GM06990 (cell line): Measurements from ENCODE around the gene GNAQ.

Source experiments
- DNase-seq: peaks from one replicate; pipeline ENCODE4 v3.0.0-alpha.2; 2011; ENCODE audit not compliant: insufficient read length; ENCODE audit errors: extremely low read depth
- H3K27me3 ChIP-seq: replicated peaks from 2 replicates; pipeline ENCODE4 v1.6.0; 2011; ENCODE audit warnings: low read length; ENCODE audit not compliant: control insufficient read depth, insufficient read depth
- H3K36me3 ChIP-seq: 2 replicates; pipeline ENCODE4 v1.5.1; 2011; ENCODE audit warnings: low read length; ENCODE audit not compliant: control insufficient read depth, insufficient read depth
- H3K4me3 ChIP-seq: replicated peaks from 2 replicates; pipeline ENCODE4 v1.5.1; 2011; ENCODE audit warnings: low read depth, mild to moderate bottlenecking, control low read depth, low read length
- TF ChIP-seq, protein P1 (sequence below): IDR thresholded peaks from 2 replicates; pipeline ENCODE4 v1.5.1; 2011; ENCODE audit warnings: low read length, control low read depth, mild to moderate bottlenecking, inconsistent platforms; ENCODE audit not compliant: insufficient read depth, poor library complexity, severe bottlenecking

GNAQ gene

DNA sequence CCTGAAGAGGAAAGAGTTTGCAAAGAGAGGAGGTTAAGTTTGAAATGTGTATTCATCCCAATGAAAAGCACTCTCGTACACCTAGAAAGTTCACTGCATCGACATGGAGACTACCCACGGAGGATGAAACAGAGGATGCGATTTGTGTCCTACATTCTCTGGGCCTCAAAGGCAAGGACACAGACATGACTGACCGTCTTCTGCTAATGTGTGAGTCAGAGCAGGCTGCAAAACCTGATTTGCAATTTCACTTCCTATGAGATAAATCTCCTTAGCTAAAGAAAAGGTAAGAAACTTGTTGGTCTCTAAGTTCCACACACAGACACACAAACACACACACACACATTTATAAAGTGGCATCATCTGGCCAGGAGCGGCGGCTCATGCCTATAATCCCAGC lies 98.6 kb downstream of the GNAQ start:
- TF ChIP-seq, protein P1, sequence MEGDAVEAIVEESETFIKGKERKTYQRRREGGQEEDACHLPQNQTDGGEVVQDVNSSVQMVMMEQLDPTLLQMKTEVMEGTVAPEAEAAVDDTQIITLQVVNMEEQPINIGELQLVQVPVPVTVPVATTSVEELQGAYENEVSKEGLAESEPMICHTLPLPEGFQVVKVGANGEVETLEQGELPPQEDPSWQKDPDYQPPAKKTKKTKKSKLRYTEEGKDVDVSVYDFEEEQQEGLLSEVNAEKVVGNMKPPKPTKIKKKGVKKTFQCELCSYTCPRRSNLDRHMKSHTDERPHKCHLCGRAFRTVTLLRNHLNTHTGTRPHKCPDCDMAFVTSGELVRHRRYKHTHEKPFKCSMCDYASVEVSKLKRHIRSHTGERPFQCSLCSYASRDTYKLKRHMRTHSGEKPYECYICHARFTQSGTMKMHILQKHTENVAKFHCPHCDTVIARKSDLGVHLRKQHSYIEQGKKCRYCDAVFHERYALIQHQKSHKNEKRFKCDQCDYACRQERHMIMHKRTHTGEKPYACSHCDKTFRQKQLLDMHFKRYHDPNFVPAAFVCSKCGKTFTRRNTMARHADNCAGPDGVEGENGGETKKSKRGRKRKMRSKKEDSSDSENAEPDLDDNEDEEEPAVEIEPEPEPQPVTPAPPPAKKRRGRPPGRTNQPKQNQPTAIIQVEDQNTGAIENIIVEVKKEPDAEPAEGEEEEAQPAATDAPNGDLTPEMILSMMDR: no peak
- Histone ChIP-seq H3K36me3 (no peaks in the 10 kb centered on the region), H3K4me3 (no peak overlapping the region), H3K27me3 (no peaks in the 10 kb centered on the region)
- no peak for DNase-seq

DNA sequence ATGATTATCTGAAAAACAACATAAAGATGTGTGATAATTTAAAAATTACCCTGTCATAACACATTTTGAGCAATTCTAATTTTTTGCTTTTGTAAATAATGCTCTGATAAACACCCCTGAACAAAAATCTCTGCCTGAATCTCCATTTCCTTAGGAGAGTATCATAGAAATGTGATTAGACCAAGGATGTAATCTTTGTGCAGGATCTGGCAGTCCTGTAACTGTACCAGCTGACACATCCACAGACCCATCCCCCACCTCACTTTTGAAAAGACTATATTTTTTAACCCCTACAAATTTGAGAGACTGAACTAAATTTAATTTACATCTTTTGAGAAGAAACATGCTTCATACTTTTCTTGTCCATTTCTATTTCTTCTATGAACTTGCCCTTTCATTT lies 101.7 kb downstream of the GNAQ start:
- H3K4me3 ChIP-seq: no peak overlapping the region
- no peaks in the 10 kb centered on the region for H3K36me3 ChIP-seq
- TF ChIP-seq, protein P1: no peak
- H3K27me3 ChIP-seq: no peaks in the 10 kb centered on the region
- DNase-seq: no peak

DNA sequence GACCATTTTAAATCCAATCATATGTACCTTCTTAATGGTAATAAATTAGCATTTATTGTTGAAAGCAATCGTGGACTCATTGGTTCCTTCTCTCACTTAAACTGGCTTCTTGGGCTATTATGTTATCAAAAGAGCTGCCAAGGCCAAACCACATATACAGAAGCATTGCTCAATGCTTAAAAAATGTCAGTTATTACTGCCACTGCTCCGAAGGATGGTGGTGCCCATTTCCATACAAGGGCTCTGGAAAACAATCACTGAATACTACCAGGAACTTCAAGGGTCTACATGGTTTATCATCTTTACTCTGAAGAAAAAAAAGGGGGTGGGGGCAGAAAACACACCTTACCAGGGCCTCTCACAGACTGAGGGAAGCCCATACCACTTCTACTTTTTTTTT lies 104.3 kb downstream of the GNAQ start:
- no peaks in the 10 kb centered on the region for H3K36me3 ChIP-seq
- no peak for DNase-seq
- TF ChIP-seq, protein P1: no peak
- H3K4me3 ChIP-seq: no peak overlapping the region
- no peaks in the 10 kb centered on the region for H3K27me3 ChIP-seq

DNA sequence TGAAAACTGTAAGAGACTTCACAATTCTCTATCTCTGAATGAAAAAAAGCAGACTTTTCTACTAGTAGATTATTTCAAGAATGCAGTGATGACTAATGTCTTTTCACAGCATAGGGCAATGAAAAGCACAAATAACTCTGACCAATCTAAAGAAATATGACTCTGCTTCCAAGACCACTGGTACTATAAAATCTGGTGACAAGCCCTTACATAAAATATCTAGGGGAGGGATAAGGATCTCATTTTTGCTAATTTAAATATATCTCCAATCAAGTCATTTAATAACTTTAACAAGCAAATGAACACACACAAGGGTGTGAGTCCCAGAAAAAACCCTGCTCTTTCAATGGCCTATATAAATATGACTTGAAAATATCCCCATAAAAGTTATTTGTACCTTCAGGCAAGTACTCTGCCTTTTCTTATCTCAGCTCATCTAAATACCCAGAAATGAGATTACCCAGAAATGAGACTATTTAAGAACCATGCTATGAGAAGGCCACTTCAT lies 105.2 kb downstream of the GNAQ start:
- no peak overlapping the region for H3K4me3 ChIP-seq
- H3K36me3 ChIP-seq: no peaks in the 10 kb centered on the region
- H3K27me3 ChIP-seq: no peaks in the 10 kb centered on the region
- TF ChIP-seq, protein P1: no peak
- DNase-seq: no peak

DNA sequence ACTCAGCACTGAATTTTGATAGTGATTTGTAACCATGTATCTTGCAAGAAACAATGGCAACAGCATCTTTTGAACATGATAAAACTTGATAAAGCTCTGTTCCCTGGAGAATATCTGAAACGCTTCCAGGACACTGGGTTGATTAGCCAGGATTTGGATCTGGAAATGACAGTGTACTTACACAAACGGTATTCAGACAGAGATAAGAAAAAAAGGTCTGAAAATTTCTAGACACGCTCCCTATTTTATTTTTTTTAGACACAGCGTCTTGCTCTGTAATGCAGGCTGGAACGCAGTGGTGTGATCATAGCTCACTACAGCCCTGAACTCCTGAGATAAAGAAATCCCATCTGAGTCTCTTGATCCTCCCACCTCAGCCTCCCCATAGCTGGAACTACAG lies 109.0 kb downstream of the GNAQ start:
- no peak overlapping the region for H3K4me3 ChIP-seq
- H3K27me3 ChIP-seq: no peaks in the 10 kb centered on the region
- no peaks in the 10 kb centered on the region for H3K36me3 ChIP-seq
- DNase-seq: no peak
- TF ChIP-seq, protein P1: no peak

DNA sequence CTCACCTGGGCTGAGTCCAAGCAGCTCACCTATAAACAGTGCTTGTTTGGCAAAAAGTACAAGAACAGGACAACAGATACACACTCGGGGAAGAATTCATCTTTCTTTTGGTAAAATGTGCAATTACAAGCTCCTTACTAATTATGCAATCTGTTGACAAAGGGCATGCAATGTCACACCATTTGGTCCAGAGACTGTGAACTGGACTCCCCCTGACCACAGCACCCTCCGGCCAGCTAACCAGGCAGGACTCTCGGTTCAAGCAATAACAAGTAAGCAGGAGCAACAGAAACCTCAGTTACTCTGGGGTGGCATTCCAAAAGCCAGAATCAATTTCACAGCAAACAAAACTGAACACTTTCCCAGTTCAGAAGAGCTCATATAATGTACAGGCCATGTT lies 113.8 kb downstream of the GNAQ start:
- Histone ChIP-seq H3K27me3 (no peaks in the 10 kb centered on the region), H3K4me3 (no peak overlapping the region), H3K36me3 (no peaks in the 10 kb centered on the region)
- no peak for DNase-seq
- TF ChIP-seq, protein P1: no peak
